Measurements from ENCODE around the gene SERGEF. TPM values are rescaled to one million over a fixed set of nuclear protein-coding genes. Genes with fewer than 3 reads are reported as not detected.

SERGEF gene
- total RNA-seq, 4 donors from 2014 or later, result 11.8 to 34.7 (median 24.5) TPM

GRCh38 chr11:17807034-17807433 lies 205.8 kb downstream of the SERGEF start:
- intact Hi-C loops (cut with DNase I; ENCODE audit: low total_unique reads) (no loop called here), in situ Hi-C loops (cut with MboI; ENCODE audit: low sequenced_read_pairs in 4 of 4) (no loop called here)

GRCh38 chr11:17805873-17806272 lies 207.0 kb downstream of the SERGEF start:
- no peak for TF ChIP-seq POLR2A (IDR thresholded peaks at IDR 0.05)
- no peak for TF ChIP-seq CTCF (IDR thresholded peaks at IDR 0.05 in 4 of 5, conservative IDR thresholded peaks at IDR 0.05 in 1 of 5)
- Histone ChIP-seq H3K36me3 (no peaks in the 10 kb centered on the region), H3K27me3 (no peaks in the 10 kb centered on the region), H3K4me1 (peaks cover 11 to 24% of the 10 kb centered on the region in 2 donors), H3K27ac (no peak overlapping the region), H3K4me3 (no peak overlapping the region), H3K9me3 (no peaks in the 10 kb centered on the region)
- ATAC-seq (peak; percentile 65 to 89), DNase-seq (peak; percentile 24 to 49)
- in situ Hi-C loops (cut with MboI; ENCODE audit: low sequenced_read_pairs in 4 of 4) (no loop called here), intact Hi-C loops (cut with DNase I; ENCODE audit: low total_unique reads) (no loop called here)

More at GRCh38 chr11:17807034-17807433, 205.8 kb downstream of the SERGEF start:
- Histone ChIP-seq H3K27me3 (no peaks in the 10 kb centered on the region), H3K36me3 (no peaks in the 10 kb centered on the region), H3K4me1 (peaks cover 18 to 34% of the 10 kb centered on the region in 2 donors), H3K9me3 (no peaks in the 10 kb centered on the region), H3K4me3 (no peak overlapping the region), H3K27ac (no peak overlapping the region)
- no peak for TF ChIP-seq POLR2A (IDR thresholded peaks at IDR 0.05)
- no peak for DNase-seq
- no peak for ATAC-seq

- Histone ChIP-seq H3K27me3 (no peaks in the 10 kb centered on the region), H3K9me3 (no peaks in the 10 kb centered on the region), H3K4me1 (peaks cover 10 to 24% of the 10 kb centered on the region in 2 donors), H3K27ac (no peak overlapping the region), H3K36me3 (no peaks in the 10 kb centered on the region), H3K4me3 (no peak overlapping the region)
- in situ Hi-C loops (cut with MboI; ENCODE audit: low sequenced_read_pairs in 4 of 4) (no loop called here), intact Hi-C loops (cut with DNase I; ENCODE audit: low total_unique reads) (no loop called here)
- ATAC-seq (no peak), DNase-seq (no peak)
- TF ChIP-seq POLR2A (IDR thresholded peaks at IDR 0.05) (no peak), CTCF (IDR thresholded peaks at IDR 0.05 in 4 of 5, conservative IDR thresholded peaks at IDR 0.05 in 1 of 5) (no peak)
These were observed 207.8 kb downstream of the SERGEF start for GRCh38 chr11:17805043-17805442.

- ATAC-seq (no peak), DNase-seq (no peak)
- no peaks in the 10 kb centered on the region for H3K36me3 ChIP-seq
- intact Hi-C loops (cut with DNase I; ENCODE audit: low total_unique reads), result no loop called here
- H3K4me1 ChIP-seq, result peaks cover 19 to 33% of the 10 kb centered on the region in 2 donors
- in situ Hi-C loops (cut with MboI; ENCODE audit: low sequenced_read_pairs in 4 of 4), result no loop called here
- no peaks in the 10 kb centered on the region for H3K9me3 ChIP-seq
- H3K4me3 ChIP-seq, result no peak overlapping the region
- TF ChIP-seq POLR2A (IDR thresholded peaks at IDR 0.05) (no peak), CTCF (IDR thresholded peaks at IDR 0.05 in 4 of 5, conservative IDR thresholded peaks at IDR 0.05 in 1 of 5) (no peak)
- no peak overlapping the region for H3K27ac ChIP-seq
- no peaks in the 10 kb centered on the region for H3K27me3 ChIP-seq
These were observed 209.0 kb downstream of the SERGEF start for GRCh38 chr11:17803754-17804334.

- Histone ChIP-seq H3K27ac (no peak overlapping the region), H3K9me3 (no peaks in the 10 kb centered on the region), H3K27me3 (no peaks in the 10 kb centered on the region), H3K4me1 (peaks cover 28 to 41% of the 10 kb centered on the region in 2 donors), H3K36me3 (no peaks in the 10 kb centered on the region), H3K4me3 (no peak overlapping the region)
- ATAC-seq (no peak), DNase-seq (no peak)
- TF ChIP-seq CTCF (IDR thresholded peaks at IDR 0.05 in 4 of 5, conservative IDR thresholded peaks at IDR 0.05 in 1 of 5) (no peak), POLR2A (IDR thresholded peaks at IDR 0.05) (no peak)
- in situ Hi-C loops (cut with MboI; ENCODE audit: low sequenced_read_pairs in 4 of 4) (no loop called here), intact Hi-C loops (cut with DNase I; ENCODE audit: low total_unique reads) (no loop called here)
These were observed 210.4 kb downstream of the SERGEF start for GRCh38 chr11:17802491-17802890.
